ENCODE results near the gene SUPT20H. TPM values are rescaled to one million over a fixed set of nuclear protein-coding genes. Genes with fewer than 3 reads are reported as not detected.
A peak's percentile ranks its signal among the peaks of the same experiment; 100 is the strongest.

Gene SUPT20H
- total RNA-seq (61.6 TPM), polyA plus RNA-seq (ENCODE audit: insufficient read depth, low read depth, low replicate concordance) (20.7 TPM)
- long read RNA-seq, donor 1: 0 reads
- long read RNA-seq, donor 2, partial matches to known transcripts: 0 of 3 reads
- long read RNA-seq, donor 2, other reads (novel, unspliced or antisense): 0 of 3 reads
- long read RNA-seq, donor 3, partial matches to known transcripts: 75 of 107 reads
- long read RNA-seq, donor 3, other reads (novel, unspliced or antisense): 28 of 107 reads
- long read RNA-seq, donor 4, partial matches to known transcripts: 0 of 1 reads
- long read RNA-seq, donor 4, other reads (novel, unspliced or antisense): 0 of 1 reads
- long read RNA-seq, donor 5: 0 reads
- long read RNA-seq, donor 6, partial matches to known transcripts: 0 of 4 reads
- long read RNA-seq, donor 6, other reads (novel, unspliced or antisense): 0 of 4 reads
- long read RNA-seq, donor 7, partial matches to known transcripts: 4 of 24 reads
- long read RNA-seq, donor 7, other reads (novel, unspliced or antisense): 19 of 24 reads
- long read RNA-seq, donor 8, partial matches to known transcripts: 26 of 49 reads
- long read RNA-seq, donor 8, other reads (novel, unspliced or antisense): 20 of 49 reads
- long read RNA-seq, donor 9, partial matches to known transcripts: 0 of 1 reads
- long read RNA-seq, donor 9, other reads (novel, unspliced or antisense): 0 of 1 reads
- long read RNA-seq, donor 10, partial matches to known transcripts: 0 of 4 reads
- long read RNA-seq, donor 10, other reads (novel, unspliced or antisense): 0 of 4 reads

DNA sequence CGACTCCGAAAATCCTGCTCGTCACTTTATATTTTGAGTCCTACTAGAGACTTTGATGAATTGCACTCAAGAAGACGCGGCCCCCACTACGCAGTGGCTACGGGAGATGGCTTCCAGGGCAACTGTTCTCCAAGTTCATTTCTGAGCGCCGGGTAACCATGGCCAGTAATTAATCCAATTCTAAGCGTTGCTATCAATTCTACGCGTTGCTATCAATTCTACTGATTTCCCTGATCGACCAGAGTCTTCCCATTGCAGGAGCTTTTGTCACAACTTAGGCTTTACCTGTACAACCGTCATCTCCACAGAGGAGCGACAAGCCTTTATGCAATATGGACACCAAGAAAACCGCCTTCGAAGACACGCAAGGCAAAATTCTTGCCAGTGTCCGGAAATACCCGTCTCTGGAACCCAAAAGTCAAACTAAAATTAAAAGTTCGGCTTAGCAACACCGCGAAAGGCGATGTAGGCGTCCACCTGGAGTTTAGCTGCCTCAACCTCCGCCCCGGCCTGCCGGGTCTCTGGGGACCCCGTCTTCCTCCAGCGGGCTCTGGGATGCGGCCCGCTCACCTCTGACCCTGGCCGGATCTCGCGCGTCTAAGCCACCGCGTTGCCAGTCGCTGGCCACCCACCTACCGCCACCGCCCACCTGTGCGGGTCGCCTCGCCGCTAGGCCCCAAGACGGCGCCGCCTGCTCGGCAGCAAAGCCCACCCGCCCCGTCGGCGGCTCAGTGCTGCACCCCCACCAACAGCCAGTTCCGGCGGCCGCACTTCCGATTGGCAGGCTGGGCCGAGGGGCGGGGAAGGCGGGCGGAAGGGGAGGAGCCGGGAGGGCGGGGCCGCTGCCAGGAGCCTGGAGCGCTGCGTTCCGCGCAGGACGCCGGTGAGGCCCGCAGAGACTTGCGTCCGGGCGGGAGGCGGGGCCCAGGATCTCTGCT, at the start of gene SUPT20H:
TSS of gene SUPT20H (minus strand) at position 779 of the 938 bp plus-strand sequence. CDS start 8,198 bp downstream, outside the sequence.
- Histone ChIP-seq H3K27ac (ENCODE audit: low read depth in 2 of 2, low read length in 2 of 2) (peak within 1 kb of the TSS; percentile 93), H3K36me3 (ENCODE audit: control insufficient read depth in 2 of 3, insufficient read depth in 3 of 3, low read length in 3 of 3) (peaks cover 0 to 2% (median 0%) of the 10 kb centered on the region in 3 donors), H3K27me3 (ENCODE audit: control insufficient read depth, insufficient read depth, low read length) (no peaks in the 10 kb centered on the region), H3K4me1 (ENCODE audit: control insufficient read depth in 2 of 3, insufficient read depth in 2 of 3, low read depth in 1 of 3, low read length in 3 of 3) (no peaks in the 10 kb centered on the region), H3K4me3 (ENCODE audit: low read length in 3 of 3) (peak within 1 kb of the TSS; percentile 85 to 97 (median 97)), H3K9me3 (ENCODE audit: control insufficient read depth in 2 of 3, insufficient read depth in 1 of 3, low read length in 3 of 3) (no peaks in the 10 kb centered on the region), H3K9ac (ENCODE audit: low read length in 3 of 3) (peak within 1 kb of the TSS; percentile 77 to 95 (median 93))
- TF ChIP-seq, protein P1, sequence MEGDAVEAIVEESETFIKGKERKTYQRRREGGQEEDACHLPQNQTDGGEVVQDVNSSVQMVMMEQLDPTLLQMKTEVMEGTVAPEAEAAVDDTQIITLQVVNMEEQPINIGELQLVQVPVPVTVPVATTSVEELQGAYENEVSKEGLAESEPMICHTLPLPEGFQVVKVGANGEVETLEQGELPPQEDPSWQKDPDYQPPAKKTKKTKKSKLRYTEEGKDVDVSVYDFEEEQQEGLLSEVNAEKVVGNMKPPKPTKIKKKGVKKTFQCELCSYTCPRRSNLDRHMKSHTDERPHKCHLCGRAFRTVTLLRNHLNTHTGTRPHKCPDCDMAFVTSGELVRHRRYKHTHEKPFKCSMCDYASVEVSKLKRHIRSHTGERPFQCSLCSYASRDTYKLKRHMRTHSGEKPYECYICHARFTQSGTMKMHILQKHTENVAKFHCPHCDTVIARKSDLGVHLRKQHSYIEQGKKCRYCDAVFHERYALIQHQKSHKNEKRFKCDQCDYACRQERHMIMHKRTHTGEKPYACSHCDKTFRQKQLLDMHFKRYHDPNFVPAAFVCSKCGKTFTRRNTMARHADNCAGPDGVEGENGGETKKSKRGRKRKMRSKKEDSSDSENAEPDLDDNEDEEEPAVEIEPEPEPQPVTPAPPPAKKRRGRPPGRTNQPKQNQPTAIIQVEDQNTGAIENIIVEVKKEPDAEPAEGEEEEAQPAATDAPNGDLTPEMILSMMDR (IDR thresholded peaks at IDR 0.05; ENCODE audit: borderline replicate concordance, extremely low read depth, insufficient read depth): no peak
- DNase-seq: peak; percentile 96 to 98 (median 97)
- intact Hi-C loops (cut with DNase I): no loop called here
- no peak for FAIRE-seq

DNA sequence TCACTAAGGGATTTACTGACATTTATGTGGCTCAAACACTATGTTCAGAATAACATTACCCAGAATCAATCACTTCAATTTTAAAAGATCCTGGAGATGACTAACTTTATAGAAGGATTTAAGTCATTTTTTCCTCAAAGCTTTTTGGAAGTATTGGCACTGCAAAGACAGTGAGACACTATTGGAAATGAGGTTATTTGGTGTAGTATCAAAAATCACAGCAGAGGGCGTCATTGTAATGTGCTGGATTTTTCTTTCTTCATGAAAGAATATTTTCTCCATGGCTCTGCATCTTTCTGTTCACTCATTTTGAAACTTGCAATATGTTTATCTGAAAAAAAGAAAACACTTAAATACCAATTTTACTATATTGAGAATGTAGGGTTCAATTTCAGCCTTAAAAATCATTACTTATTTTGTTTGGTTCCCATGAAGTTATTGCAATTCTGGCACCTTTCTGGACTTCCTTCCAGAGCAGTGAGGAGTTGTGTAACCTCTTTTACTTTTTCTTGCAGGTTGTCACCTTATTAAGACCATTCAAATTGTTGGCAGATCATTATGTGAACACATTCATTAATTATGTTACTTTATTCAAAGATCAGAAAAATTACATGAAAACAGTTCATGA, 49.7 kb upstream of the SUPT20H start:
- Histone ChIP-seq H3K4me3 (ENCODE audit: low read length in 3 of 3) (no peak overlapping the region), H3K9ac (ENCODE audit: low read length in 3 of 3) (no peak overlapping the region), H3K27ac (ENCODE audit: low read depth in 2 of 2, low read length in 2 of 2) (no peak overlapping the region), H3K36me3 (ENCODE audit: control insufficient read depth in 2 of 3, insufficient read depth in 3 of 3, low read length in 3 of 3) (no peaks in the 10 kb centered on the region), H3K27me3 (ENCODE audit: control insufficient read depth, insufficient read depth, low read length) (no peaks in the 10 kb centered on the region), H3K4me1 (ENCODE audit: control insufficient read depth in 2 of 3, insufficient read depth in 2 of 3, low read depth in 1 of 3, low read length in 3 of 3) (no peaks in the 10 kb centered on the region), H3K9me3 (ENCODE audit: control insufficient read depth in 2 of 3, insufficient read depth in 1 of 3, low read length in 3 of 3) (no peaks in the 10 kb centered on the region)
- TF ChIP-seq, protein P1 (IDR thresholded peaks at IDR 0.05; ENCODE audit: borderline replicate concordance, extremely low read depth, insufficient read depth): peak; percentile 31
- intact Hi-C loops (cut with DNase I): loop anchor here (5.0 kb wide), 1 partner anchor 493 kb away; no protein-coding TSS in a partner anchor
- FAIRE-seq (peak; percentile 84), DNase-seq (peak in 2 of 5 donors; percentile 61 to 69)

DNA sequence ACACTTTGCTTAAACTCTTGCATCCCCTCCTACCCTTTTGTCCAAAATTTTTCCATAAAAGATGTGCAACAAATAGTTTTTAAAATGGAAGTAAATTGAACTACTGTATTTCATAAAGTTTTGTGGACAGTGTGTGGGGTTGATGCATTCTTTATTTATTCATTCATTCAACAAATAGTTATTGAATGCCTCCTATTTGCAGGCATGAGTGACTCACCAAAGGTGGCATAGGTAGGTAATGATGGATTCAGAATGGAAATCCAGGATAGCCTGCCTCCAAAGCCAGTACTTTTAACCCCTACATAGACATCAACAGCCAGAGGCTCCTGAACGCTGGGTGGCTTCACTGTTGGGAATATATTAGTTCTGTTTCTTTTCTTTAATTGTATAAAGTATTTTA, 48.4 kb upstream of the SUPT20H start:
- no peak overlapping the region for H3K4me3 ChIP-seq (ENCODE audit: low read length in 3 of 3)
- DNase-seq (no peak), FAIRE-seq (no peak)
- no peak overlapping the region for H3K9ac ChIP-seq (ENCODE audit: low read length in 3 of 3)
- no peaks in the 10 kb centered on the region for H3K9me3 ChIP-seq (ENCODE audit: control insufficient read depth in 2 of 3, insufficient read depth in 1 of 3, low read length in 3 of 3)
- no peaks in the 10 kb centered on the region for H3K36me3 ChIP-seq (ENCODE audit: control insufficient read depth in 2 of 3, insufficient read depth in 3 of 3, low read length in 3 of 3)
- H3K27ac ChIP-seq (ENCODE audit: low read depth in 2 of 2, low read length in 2 of 2): no peak overlapping the region
- H3K4me1 ChIP-seq (ENCODE audit: control insufficient read depth in 2 of 3, insufficient read depth in 2 of 3, low read depth in 1 of 3, low read length in 3 of 3): no peaks in the 10 kb centered on the region
- no peaks in the 10 kb centered on the region for H3K27me3 ChIP-seq (ENCODE audit: control insufficient read depth, insufficient read depth, low read length)
- TF ChIP-seq, protein P1 (IDR thresholded peaks at IDR 0.05; ENCODE audit: borderline replicate concordance, extremely low read depth, insufficient read depth): no peak
- intact Hi-C loops (cut with DNase I): loop anchor here (5.0 kb wide), 1 partner anchor 494 kb away; no protein-coding TSS in a partner anchor
